Activated effector memory CD4-positive, alpha-beta T cell treated with anti-CD3 and anti-CD28 coated beads, Interleukin-2, amount 50 U/mL, for 16 hours (primary cell): ENCODE measurements around the gene CACNA2D1.

Experiments used
- DNase-seq: peaks from one replicate; pipeline ENCODE4 v3.0.0-alpha.2; 2020

The CACNA2D1 gene

DNA sequence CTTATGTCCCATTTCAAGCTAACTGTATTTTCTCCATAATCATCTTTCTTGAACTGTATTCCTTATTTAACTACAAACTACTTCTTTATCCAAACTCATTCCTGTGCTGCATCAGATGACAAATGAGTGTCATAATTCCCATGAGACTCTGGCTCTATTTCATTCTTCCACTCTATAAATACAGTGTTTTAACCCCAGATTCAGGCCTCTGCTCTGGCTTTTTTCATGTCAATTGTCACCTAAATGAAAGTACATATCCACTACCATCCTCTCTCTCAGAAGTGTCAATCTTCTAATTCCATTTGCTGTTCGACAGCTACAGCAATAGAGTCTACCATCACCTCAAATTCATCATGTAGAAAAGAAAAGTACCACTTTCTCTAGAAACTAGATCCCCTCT is 172.7 kb downstream of the CACNA2D1 start:
- no peak for DNase-seq

DNA sequence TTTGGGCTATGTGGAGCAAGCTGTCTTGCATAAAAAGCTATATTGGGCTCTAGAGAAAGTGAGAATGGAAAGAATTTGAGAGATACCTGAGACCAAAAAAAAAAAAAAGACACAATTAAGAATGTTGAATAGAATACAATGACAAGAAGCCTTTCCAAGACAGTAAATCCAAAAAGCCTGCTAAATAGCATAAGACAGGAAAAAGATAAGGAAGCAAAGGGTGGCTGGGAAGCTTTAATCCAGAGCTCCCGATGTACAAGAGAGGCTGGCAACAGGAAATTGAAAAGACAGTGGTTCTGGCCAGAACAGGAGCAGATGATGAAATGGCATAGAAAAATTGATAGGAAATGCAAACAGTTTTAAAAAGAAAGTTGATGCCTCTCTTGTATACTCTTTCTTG is 174.9 kb downstream of the CACNA2D1 start:
- DNase-seq: no peak

DNA sequence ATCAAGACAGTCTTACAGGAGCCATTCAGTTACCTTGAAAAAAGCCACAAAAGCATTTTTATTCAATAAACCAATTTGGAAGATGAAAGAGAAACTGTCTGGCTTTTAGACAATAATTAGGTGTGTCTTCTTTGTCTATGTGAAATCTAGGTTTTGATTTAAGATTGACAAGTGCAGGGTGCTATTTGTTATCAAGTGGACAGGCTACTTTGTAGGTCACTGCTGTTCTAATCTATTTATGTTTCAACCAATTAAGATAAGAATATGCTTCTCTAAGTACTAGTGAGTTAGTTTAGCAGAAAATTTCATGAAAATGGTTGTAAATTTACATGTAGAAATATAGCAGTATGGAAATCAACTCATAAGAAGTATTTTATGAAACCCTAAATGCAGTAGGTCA is 177.5 kb downstream of the CACNA2D1 start:
- DNase-seq: no peak

DNA sequence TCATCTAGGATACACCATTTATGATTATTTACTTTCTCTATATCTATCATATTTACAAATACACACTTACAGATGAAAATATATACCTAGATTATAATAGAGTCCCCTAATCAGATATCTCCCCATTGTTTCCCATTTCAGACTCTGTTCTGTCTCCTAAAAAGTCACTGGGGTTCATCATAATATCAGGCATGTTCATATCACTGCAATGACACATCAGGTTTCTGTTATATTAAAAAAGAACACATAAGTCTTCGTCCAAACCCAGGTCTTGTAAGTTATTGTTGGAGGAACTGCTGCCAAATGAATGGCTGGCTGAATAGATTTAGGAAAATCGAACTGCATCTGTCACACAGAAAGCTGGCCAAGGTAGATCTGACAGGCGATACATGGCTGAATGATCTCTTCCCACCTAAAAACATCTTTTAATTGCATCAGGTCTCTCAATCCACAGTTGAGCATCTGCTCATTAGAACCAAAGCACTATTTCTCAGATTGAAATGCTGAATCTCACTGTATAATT is 178.7 kb downstream of the CACNA2D1 start:
- DNase-seq: no peak

DNA sequence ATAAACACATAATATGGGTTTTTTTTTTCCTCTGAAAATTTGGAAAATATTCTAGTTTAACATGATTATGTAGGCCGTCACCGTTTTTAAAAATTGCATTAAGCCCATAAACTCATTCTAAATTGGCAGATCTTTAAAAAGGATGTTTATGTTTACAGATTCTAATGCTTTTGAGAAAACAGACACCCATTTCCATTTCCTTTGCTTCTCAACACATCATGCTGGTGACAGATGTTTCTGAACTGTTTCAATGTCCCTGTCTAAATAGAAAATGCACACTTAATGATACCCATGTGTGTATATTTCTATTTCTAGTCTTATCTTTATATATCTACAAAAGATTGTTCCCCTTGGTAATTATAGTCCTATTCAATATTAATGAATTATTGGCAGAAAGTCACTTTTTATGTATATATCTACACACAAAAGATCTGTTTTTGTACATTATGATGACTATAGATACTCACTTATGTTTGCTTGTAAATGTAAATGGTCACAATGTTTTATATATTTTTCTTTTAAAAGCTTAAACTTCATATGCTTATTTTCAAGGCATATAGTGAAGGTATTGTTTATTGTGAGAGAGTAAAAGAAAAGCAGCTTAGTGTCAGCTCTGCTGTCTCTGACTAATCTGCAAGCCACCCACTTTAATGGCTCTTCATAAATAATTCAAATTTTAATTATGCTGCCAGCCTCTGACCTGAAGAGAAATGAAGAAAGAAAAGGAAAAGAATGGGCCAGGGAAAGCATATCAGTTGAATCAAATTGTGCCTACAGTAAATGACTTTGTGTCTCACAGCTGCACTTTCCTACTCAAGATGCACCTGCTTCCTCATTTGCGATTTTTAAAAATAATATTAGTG is 179.4 kb downstream of the CACNA2D1 start:
- no peak for DNase-seq

DNA sequence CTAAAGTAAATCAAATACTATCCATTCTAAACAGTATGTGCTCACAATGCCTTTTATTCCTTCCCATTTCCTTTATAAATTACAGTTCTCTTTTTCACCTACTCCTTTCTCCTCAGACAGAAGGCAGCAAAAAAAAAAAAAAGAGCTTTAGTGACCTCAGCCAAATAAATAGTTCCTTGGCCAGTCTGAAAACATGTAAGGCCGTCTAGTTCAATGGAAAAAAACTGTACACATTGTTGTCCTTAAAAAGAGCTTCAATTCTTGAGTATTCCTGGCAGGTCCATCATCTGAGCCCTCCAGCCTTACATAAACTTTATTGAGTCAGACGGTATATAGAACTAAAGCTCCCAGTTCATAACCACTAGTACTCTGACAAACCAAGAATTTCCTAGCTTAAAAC is 185.4 kb downstream of the CACNA2D1 start:
- no peak for DNase-seq

DNA sequence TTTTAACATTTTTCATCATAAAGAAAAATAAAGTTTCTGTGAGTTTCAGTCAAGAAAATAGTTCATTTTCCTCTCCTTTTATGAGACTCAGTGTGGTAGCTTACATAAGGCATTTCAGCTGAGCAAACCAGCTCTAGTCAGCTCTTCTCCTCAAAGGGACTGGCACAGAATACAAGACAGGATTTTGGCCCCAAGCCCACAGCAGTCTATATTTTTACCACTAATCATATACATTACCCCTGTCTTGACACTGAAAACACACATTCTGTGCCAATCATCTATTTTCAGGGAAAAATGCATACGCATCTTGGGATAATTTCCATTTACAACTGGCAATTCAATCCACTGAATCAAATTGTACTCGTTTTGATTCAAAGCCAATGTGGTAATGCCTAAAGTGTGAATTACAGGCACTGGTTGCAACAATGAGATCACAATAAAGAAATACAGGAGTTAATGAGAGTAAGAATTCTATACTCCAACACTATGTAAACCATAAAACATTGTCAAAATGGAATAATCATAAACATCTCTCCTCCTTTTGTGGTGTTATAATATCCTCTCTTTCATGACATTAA is 186.4 kb downstream of the CACNA2D1 start:
- no peak for DNase-seq

DNA sequence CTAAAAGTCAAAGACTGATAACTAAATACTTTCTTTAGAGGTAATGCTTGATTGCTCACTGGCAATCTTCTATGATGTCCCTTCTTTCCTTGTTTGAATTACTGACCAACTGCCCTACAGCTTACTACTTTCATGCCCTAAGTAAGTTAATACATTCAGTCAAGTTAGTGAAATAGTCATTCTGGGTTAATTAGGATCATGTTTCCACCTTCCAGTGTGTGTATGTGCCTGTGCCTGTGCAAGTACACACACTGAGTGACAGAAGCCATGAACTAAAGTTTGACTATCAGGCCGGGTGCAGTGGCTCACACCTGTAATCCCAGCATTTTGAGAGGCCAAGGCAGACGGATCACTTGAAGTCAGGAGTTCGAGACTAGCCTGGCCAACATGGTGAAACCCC is 187.9 kb downstream of the CACNA2D1 start:
- DNase-seq: no peak

DNA sequence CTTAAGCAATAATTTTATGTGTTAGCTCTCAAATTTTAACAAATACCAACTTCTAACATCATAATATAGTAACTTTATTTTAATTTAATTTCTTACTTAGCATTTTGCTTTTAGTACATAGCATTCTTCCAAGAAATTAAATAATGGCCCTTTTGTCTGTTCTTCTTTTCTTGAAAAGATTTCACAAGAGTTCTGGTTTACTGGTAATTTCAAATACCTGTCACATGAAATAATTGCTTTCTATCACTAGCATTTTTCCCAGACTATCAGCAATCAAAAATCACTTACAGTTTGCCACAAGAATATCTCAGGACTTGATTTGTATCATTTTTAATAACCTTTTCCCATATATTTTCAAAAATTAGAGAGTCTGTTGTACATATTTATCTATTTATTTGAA is 193.0 kb downstream of the CACNA2D1 start:
- DNase-seq: no peak

DNA sequence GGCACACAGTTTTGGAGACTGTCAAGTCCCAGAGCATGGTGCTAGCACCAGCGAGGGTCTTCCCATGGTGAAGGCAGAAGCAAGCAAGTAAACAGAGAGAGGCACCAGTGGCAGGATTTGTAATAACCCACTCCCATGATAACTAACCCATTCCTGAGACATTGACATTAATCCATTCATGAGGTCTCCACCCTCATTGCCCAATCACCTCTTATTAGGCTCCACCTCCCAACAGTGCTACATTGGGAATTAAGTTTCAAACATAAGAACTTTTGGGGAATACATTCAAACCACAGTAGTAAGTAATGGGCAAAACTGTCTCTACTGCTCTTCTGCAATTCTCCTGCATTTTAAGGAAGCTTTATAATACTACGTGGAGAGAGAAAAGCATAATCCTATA is 193.6 kb downstream of the CACNA2D1 start:
- no peak for DNase-seq

DNA sequence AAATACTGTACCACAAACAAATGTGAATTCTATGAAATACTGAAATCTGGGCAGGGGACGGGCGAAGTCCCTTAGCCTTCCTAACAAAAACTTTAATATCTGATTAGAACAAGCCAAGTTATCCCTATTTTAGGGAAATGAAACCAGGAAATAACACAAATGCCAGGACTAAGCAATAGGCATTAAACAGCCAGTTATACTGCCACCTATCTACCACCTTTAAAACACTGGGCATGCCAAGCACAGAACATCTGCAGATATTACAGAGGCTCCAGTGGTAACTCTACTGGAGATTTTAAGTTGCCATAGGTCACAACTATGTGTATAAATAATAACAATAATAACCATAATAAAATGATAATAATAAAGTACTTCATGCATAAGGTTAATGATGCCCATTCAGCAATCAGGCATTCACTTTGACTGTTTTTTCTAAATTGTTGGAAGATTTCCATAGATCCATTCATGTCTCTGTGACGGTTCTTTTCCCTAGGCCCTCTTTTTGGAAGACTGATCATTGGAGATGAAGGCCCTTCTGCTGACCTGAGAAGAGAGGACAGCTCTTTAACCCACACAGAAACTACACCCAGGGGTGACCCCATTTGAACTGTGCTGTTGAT is 195.7 kb downstream of the CACNA2D1 start:
- DNase-seq: no peak

DNA sequence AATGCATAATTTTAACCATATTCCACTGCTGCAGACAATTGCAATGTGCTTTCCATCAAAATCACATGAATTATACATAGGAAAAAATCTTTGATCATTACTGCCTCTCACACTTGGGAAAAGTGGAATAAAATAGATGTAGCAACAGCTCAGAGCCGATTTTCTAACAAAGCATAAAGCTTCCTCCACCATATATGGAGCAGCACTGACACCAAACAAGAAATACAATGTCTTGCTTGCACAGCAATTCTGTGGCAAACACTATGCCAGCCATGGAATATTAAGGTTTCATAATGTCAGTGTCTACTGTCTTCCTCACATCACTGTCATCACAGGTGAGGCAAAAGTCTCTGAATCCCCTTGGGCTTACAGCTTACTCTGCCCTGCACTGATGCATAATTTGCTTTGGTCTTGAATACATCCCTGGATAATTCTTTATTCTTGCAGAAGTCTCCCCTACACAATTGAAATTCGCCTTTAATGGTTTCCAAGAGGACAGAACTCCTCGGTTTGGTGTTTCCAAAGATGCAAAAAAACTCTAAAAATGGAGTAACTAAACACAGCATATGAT is 198.5 kb downstream of the CACNA2D1 start:
- no peak for DNase-seq

DNA sequence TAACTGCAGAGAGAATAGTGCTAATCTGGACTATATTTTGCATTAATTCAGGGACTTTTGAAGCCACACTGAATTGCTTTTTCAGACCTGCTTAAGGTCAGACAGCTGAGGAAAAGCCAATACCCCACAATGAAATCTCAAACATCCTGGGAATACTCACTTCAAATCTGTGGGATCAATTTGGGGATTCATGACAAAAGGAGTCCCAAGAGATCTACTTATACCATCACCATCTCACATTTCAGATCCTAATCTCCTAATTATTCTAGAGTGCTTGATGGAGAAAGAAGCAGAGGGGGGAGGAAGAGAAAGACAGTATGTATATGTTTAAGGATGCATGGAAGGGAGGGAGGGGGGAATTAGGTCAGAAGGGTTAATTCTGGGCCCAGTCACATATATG is 202.2 kb downstream of the CACNA2D1 start:
- DNase-seq: no peak

DNA sequence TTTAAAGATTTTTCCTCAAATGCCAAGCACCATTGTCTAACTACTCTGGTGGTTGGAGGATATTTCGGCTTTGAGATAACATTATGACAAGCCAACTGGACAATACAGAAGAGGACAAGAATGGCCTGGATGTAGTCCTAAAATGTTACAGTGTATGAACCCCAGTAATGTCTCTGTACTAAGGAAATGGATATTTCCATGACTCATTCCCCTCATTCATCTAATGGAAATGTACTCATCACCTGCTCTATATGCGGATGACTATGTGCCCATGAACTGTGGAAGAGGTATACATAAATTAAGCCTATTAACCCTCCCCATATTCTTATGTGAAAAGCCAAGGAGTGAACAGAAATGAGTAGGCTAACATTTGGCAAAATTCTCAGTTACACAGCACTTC is 207.9 kb downstream of the CACNA2D1 start:
- no peak for DNase-seq

DNA sequence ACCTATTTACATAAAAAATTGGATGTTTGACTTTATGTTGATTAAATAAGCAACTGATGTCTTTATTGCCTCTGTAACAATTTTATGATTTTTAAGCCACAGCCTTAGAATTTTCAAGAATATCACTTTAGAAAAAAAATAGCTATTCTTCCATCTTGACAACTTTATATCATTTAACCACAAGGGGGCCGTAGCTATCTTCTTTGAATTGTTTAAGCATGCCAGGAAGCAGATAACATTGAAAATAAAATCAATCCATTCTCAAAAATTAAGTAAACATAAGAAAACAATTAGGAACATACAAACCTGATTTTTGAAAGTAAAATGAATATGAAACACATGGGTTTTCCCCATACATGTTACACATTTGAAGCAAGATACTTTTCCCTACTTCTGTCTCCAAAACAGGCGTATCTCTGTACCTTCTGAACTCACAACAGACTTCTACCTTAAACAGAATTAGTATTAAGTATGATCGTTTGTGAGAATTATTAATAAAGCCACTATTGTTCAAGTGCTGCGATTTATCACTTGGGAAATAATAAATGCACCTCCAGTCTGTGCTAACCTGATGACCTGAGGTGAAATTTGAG is 209.0 kb downstream of the CACNA2D1 start:
- no peak for DNase-seq

DNA sequence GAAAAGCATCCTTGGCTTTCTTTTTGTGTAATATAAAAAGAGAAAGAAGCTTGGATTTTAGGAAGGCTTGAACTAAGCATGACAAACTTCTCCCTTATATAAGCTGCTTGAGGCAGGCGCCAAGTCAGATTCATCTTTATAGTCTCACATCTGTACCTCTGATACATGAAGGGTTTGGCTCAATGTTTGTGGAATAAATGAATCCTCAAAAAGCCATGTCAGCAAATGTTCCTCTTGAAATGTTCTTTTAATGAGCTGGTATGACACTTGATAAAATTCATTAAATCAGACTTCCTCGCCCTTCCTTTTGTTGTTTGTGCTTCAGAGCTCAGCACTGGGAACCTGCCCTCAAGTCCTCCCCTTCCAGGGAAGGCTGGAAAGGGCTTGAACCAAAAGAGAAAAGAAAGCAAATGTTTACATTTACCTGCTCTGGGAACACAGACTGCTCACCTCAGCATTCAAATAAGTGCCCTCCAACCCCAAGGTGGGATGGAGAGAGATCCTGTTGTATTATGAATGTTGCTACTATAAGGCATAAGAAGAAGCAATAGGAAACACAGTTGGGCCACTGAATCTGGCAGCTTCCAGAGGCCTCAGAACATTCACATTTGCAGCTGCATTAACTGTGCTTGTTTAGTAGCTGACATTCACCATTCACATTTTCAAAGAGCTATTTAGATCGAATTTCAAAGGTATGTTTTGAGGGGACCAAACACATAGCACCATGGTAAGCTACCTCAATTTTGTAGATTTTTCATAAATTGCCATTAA is 212.6 kb downstream of the CACNA2D1 start:
- no peak for DNase-seq

DNA sequence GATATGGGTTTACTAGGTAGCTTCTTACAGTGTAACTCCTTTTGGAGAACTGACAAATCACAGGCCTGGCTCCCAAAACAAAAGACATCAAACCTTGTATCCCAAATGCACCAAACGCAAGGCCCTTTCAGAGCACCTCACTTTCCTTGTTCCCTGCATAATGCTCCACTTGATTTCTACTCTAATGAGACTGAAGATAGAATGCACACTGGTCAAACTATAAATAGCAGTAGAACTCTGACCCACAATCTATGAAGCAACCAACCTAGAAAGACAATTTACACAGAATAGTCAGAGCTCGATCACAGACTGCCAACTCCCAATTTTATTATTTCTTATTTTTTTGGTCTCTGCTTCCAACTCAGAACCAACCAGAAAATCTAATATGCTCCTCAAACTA is 214.4 kb downstream of the CACNA2D1 start:
- no peak for DNase-seq

DNA sequence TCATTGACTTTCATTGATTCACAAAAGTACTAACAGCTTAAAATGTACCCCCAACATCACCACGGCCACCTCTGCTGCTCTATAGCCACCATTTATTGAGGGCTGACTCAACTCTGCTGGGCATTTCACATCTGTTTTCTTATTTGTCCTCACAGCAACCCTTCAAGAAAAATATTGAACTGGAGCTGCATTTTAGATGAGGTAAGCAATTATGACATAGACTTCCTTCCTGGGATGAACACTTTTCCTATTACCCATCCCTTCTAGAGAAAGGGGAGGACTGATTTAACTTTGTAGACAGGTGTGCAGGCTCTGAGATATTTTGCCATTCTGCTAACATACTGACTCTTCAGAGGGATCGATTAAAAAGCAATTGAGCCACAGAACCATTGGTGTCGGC is 217.4 kb downstream of the CACNA2D1 start:
- no peak for DNase-seq

DNA sequence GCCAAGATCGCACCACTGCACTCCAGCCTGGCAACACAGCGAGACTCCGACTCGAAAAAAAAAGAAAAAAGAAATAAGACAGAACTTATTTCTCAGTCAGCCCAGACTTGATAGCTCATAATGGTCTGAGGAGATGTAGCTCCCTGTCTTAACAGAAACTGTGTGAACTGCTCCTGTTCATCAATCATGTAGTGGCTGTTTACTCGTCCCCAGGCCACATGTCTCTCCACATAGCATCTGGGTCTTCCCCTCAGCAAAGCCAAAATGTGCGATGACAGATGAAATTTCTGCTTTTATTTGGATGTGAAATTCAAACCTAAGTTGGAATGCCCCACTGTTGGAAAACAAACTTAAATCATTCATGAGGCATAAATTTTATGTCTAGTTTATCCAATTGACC is 219.0 kb downstream of the CACNA2D1 start:
- DNase-seq: no peak

DNA sequence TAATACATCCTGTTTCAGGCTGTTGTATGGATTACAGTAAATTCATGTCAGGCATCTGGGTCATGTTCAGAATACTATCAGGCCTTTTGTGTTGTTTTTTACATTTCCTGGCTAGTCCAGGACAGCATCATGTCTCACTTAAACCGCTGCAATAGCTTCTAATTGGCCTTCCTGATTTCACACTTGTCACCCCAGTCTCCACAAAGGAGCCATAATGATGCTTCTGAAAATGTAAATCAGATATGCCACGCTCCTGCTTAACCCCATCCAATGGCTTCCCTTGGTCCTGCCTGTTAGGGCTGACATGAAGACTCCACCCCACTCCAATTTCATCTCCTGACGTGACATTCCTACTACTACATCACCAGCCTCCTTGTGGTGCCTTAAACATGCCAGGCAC is 220.0 kb downstream of the CACNA2D1 start:
- no peak for DNase-seq

DNA sequence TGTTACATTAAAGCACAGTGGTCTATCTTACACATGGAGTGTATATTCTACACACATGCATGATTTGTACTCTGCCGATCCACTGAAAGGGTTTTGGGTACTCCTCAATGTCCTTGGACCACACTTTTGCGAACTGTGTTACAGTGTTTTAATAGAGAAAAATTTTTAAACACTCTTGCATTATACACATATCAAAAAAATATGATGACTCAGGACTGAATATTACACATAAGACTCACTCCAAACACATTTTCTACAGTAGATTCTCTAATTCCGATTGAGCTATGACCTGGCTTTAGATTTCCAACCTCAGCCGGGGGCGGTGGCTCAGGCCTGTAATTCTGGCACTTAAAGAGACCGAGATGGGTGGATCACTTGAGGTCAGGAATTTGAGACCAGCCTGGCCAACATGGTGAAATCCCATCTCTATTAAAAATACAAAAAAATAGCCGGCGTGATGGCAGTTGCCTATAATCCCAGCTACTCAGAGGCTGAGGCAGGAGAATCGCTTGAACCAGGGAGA is 222.4 kb downstream of the CACNA2D1 start:
- no peak for DNase-seq

DNA sequence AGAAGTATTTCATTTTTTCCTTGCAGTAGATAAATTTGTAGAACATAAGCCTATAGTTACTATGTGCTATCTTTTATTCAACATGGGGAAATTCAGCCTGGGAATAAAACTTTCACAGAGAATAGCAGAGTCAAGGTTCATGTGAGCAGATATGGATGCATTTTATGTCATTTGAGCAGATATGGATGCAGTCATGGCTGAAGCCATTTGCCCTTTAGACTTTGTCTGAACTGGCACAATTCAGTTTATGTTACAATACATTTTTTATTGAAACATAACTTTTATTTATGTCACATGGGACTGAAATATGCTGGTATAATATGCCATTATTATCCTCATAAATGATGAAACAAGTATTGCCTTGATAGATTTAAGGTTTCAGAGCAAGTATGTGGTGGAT is 231.1 kb downstream of the CACNA2D1 start:
- DNase-seq: no peak
